ENCODE results near the gene TRAF4. TPM values are rescaled to one million over a fixed set of nuclear protein-coding genes. Genes with fewer than 3 reads are reported as not detected.
A peak's percentile ranks its signal among the peaks of the same experiment; 100 is the strongest.

The TRAF4 gene
- total and polyA plus RNA-seq, 9 of the 15 experiments (the other 6 are each of a cell fraction or from before 2014, with no cell fraction given), result 2.4 to 147 (median 72.4) TPM

DNA sequence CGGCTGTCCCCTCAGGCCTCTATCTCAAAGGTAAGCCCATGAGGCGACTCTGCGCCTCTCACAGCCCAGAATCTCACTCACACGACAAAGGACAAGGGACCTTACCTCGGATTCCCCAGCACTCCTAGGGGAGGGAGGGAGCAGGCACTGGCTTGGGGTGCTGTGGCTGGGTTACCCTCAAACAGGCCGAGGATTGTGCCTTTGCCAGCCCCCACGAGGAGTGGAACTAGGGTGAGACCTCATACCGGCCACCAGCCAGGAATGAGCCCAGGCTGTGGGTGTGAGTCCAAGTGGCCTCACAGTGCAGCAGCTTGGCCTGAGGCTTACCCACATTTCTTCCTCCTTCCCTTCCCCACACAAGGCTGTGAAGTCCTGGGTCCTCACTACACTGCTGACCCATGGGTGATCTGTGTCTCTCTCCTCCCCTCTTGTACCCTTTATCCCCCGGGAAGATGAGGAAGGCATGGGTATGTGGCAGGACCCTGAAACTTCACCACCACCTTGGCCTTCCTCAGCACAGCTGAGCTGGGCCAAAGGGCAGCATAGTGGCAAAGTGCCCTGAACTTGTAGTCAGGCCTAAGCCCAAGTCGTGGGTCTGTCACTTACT is 38.0 kb upstream of the TRAF4 start:
- Histone ChIP-seq H3K9me1 (ENCODE audit: control insufficient read depth, insufficient read depth, low read length) (no peaks in the 10 kb centered on the region), H3K27me3 (ENCODE audit: control insufficient read depth in 2 of 2, insufficient read depth in 2 of 2, low read length in 2 of 2) (no peaks in the 10 kb centered on the region), H4K20me1 (replicated peaks; ENCODE audit: control insufficient read depth, insufficient read depth, low read length) (no peaks in the 10 kb centered on the region; the same call in 1 of the 2 replicates), H3K4me2 (ENCODE audit: insufficient read depth, low read length) (no peak overlapping the region), H3K4me1 (replicated peaks in 1 of 2; ENCODE audit: control insufficient read depth in 2 of 2, insufficient read depth in 2 of 2, low read length in 2 of 2) (peaks cover 7 to 18% of the 10 kb centered on the region in 2 experiments; a peak in 4 of 5 replicates), H3K27ac (ENCODE audit: extremely low read depth, low read depth, low read length) (no peak overlapping the region), H3K4me3 (no peak overlapping the region), H3K9me3 (replicated peaks; ENCODE audit: control insufficient read depth, insufficient read depth, low read depth, low read length) (0 out of 2 replicates have a peak, but pooled peaks cover 2% of the 10 kb centered on the region), H3K79me2 (ENCODE audit: control insufficient read depth, insufficient read depth, low read length) (peaks cover 9% of the 10 kb centered on the region), H3K9ac (ENCODE audit: insufficient read depth in 1 of 2, low read depth in 2 of 2, low read length in 2 of 2) (peak overlapping the region in 1 of 2 experiments; percentile 65; a peak in 2 of 4 replicates), H2AFZ (ENCODE audit: low read depth, low read length) (no peak overlapping the region), H3K36me3 (ENCODE audit: control insufficient read depth, insufficient read depth, low read length) (peaks cover 44% of the 10 kb centered on the region; the same call in 2 of the 3 replicates)
- no peak for DNase-seq (ENCODE audit: extremely low read depth in 1 of 4, low spot score in 3 of 4)
- FAIRE-seq, result no peak
- no TSS peak for BruUV-seq (replicated peaks)
- intact Hi-C loops (cut with micrococcal nuclease) (no loop called here), in situ Hi-C loops (cut with MboI) (no loop called here)
- ChIA-PET CTCF (ENCODE audit: low intra/inter-chr PET ratio) (no interaction called here), POLR2A (interaction anchor here (0.9 to 8.7 kb wide), 7 partner anchors 12 to 66 kb away, joined by 3 to 133 read pairs (median 4); partner anchors contain the start of genes BLTP2 and RPL23A)
- ATAC-seq, result no peak
- peak; percentile 29; the same call in 1 of the 2 replicates for TF ChIP-seq POLR2G (IDR thresholded peaks at IDR 0.05; ENCODE audit: low read depth, low read length)
- no peak for TF ChIP-seq FOXK2 (conservative IDR thresholded peaks at IDR 0.05 in 1 of 2, IDR thresholded peaks at IDR 0.05 in 1 of 2; ENCODE audit: low read depth in 2 of 2)
- 85% methylated on average over 10 of the region's 10 CpGs for WGBS (ENCODE audit: insufficient coverage, low coverage, missing lambda C conversion rate)

All from K562 (cell line).